HG03460 (cell line): ENCODE results near the gene GNB1L.

ENCODE experiments used
- ATAC-seq: cut with Tn5 transposase; IDR thresholded peaks from one replicate; pipeline ENCODE4 v1.9.1; 2021; ENCODE audit not compliant: unreplicated experiment

Gene GNB1L

GRCh38 chr22:19755145-19755710 lies 99.4 kb downstream of the GNB1L start:
- no peak for ATAC-seq

- no peak for ATAC-seq
Measured at GRCh38 chr22:19754701-19755144, 100.0 kb downstream of the GNB1L start.

- ATAC-seq, result no peak
Measured at GRCh38 chr22:19753996-19754700, 100.5 kb downstream of the GNB1L start.

- ATAC-seq, result no peak
Measured at GRCh38 chr22:19753090-19753842, 101.4 kb downstream of the GNB1L start.

GRCh38 chr22:19751497-19752245 lies 103.0 kb downstream of the GNB1L start:
- no peak for ATAC-seq

- no peak for ATAC-seq
Measured at GRCh38 chr22:19750507-19751490, 103.9 kb downstream of the GNB1L start.

- no peak for ATAC-seq
Measured at GRCh38 chr22:19749876-19750275, 104.8 kb downstream of the GNB1L start.

GRCh38 chr22:19748991-19749664 lies 105.5 kb downstream of the GNB1L start:
- ATAC-seq, result no peak

- ATAC-seq, result no peak
Measured at GRCh38 chr22:19748139-19748538, 106.5 kb downstream of the GNB1L start.

GRCh38 chr22:19747551-19747950 lies 107.1 kb downstream of the GNB1L start:
- ATAC-seq, result no peak

GRCh38 chr22:19746726-19747125 lies 107.9 kb downstream of the GNB1L start:
- ATAC-seq, result no peak

GRCh38 chr22:19745155-19746101 lies 109.2 kb downstream of the GNB1L start:
- ATAC-seq, result no peak

- ATAC-seq, result no peak
Measured at GRCh38 chr22:19744350-19745006, 110.2 kb downstream of the GNB1L start.

- no peak for ATAC-seq
Measured at GRCh38 chr22:19743651-19744050, 111.0 kb downstream of the GNB1L start.

GRCh38 chr22:19743081-19743480 lies 111.6 kb downstream of the GNB1L start:
- no peak for ATAC-seq

- ATAC-seq, result no peak
Measured at GRCh38 chr22:19742160-19743066, 112.3 kb downstream of the GNB1L start.

GRCh38 chr22:19741053-19741452 lies 113.6 kb downstream of the GNB1L start:
- no peak for ATAC-seq
